ENCODE data around the gene FGF8.

GRCh38 chr10:101770331-101771215, 5.3 kb downstream of the FGF8 start:
- TF ChIP-seq CTCF (IDR thresholded peaks at IDR 0.05) (no peak), POLR2A (IDR thresholded peaks at IDR 0.05) (no peak)
